Neural progenitor cell (in vitro differentiated cells): ENCODE data around the gene MAGED1.
"Not testable (repeated sequence)": the region's sequence is repeated elsewhere in the genome, so short reads cannot be mapped to it uniquely, and the experiment has no call there.

ENCODE experiments used
- EZH2 ChIP-seq: fragments of 200-600 bp; sonication (generic); IDR thresholded peaks from 2 replicates; pipeline ENCODE4 v1.6.1; 2017; ENCODE audit warnings: antibody characterized with exemption, mild to moderate bottlenecking, moderate library complexity
- EZH2phosphoT487 ChIP-seq: fragments of 200-600 bp; sonication (generic); IDR thresholded peaks from 2 replicates; pipeline ENCODE4 v1.6.1; 2017; ENCODE audit warnings: antibody characterized with exemption
- TF ChIP-seq, protein P1 (sequence below): fragments of 200-600 bp; sonication (generic); IDR thresholded peaks from 2 replicates; pipeline ENCODE4 v1.5.1; 2017; ENCODE audit warnings: antibody characterized with exemption, mild to moderate bottlenecking

DNA sequence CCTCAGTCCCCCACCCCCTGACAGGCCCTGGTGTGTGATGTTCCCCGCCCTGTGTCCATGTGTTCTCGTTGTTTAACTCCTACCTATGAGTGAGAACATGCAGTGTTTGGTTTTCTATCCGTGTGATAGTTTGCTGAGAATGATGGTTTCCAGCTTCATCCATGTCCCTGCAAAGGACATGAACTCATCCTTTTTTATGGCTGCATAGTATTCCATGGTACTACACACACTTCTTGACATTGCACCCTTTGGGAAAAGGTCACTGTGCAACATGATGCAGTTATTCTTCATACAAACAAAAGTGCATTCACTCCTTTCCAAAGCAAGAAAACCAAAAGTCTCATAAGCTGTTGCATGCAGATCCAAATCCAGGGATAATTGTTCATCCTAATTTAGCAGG is 11.7 kb downstream of the MAGED1 start:
- TF ChIP-seq, protein P1, sequence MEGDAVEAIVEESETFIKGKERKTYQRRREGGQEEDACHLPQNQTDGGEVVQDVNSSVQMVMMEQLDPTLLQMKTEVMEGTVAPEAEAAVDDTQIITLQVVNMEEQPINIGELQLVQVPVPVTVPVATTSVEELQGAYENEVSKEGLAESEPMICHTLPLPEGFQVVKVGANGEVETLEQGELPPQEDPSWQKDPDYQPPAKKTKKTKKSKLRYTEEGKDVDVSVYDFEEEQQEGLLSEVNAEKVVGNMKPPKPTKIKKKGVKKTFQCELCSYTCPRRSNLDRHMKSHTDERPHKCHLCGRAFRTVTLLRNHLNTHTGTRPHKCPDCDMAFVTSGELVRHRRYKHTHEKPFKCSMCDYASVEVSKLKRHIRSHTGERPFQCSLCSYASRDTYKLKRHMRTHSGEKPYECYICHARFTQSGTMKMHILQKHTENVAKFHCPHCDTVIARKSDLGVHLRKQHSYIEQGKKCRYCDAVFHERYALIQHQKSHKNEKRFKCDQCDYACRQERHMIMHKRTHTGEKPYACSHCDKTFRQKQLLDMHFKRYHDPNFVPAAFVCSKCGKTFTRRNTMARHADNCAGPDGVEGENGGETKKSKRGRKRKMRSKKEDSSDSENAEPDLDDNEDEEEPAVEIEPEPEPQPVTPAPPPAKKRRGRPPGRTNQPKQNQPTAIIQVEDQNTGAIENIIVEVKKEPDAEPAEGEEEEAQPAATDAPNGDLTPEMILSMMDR: not testable (repeated sequence)
- TF ChIP-seq EZH2, EZH2phosphoT487: not testable (repeated sequence)
